Sigmoid colon (tissue), 4 donors: Measurements from ENCODE around the gene PLK3.

Source experiments
- EP300 ChIP-seq, 4 donors: sonication (generic); formaldehyde crosslinking; IDR thresholded peaks; one replicate each; pipeline ENCODE4 v1.6.1; 2017; ENCODE audit warnings: antibody characterized with exemption in 4 of 4
- POLR2A ChIP-seq, 2 donors: fragments of 450-650 bp; IDR thresholded peaks; one replicate each; pipeline ENCODE4 v1.6.1; 2016; ENCODE audit warnings: antibody characterized with exemption in 2 of 2, mild to moderate bottlenecking in 2 of 2, moderate library complexity in 2 of 2
- POLR2AphosphoS5 ChIP-seq, 4 donors: sonication (generic); formaldehyde crosslinking; IDR thresholded peaks; one replicate each; pipeline ENCODE4 v1.6.1; 2017; ENCODE audit warnings: antibody characterized with exemption in 4 of 4
- TF ChIP-seq, protein P1 (sequence below), 4 experiments: fragments of 450-650 bp in 3 of 4; fragments of 200-600 bp in 1 of 4; IDR thresholded peaks; one replicate each; pipeline ENCODE4 v1.5.1; 2016 to 2019; ENCODE audit warnings: antibody characterized with exemption in 4 of 4, mild to moderate bottlenecking in 3 of 4, moderate library complexity in 2 of 4

DNA sequence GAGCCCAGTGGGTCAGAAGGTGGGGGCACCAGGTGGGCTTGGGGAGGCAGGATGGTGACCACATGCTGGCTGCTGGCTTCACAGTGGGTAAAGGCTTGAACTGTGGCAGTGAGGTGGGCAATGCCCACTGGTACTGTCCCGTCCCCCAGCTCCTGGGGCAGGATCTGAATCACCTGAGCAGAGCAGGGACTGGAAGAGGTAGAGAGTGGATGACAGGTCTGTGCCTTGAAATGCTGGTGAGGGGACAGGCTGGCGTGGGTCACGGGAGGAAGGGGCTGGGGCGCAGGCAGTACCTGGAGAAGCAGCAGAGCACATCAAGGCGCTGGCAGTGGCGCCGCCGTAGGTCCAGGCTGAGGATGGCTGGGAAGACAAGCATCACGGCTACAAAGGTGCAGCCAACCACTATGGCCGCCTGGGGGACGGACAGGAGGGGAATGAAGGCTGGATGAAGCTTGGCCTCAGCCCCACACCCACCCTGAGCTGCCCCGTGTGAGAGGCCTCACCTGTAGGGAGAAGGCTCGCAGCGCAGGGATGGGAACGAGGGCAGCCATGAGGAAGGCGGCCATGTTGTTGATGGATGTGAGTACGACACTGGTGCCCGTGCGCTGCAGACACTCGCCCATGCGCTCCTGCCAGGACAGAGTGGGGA, 27.9 kb downstream of the PLK3 start:
- TF ChIP-seq, protein P1, sequence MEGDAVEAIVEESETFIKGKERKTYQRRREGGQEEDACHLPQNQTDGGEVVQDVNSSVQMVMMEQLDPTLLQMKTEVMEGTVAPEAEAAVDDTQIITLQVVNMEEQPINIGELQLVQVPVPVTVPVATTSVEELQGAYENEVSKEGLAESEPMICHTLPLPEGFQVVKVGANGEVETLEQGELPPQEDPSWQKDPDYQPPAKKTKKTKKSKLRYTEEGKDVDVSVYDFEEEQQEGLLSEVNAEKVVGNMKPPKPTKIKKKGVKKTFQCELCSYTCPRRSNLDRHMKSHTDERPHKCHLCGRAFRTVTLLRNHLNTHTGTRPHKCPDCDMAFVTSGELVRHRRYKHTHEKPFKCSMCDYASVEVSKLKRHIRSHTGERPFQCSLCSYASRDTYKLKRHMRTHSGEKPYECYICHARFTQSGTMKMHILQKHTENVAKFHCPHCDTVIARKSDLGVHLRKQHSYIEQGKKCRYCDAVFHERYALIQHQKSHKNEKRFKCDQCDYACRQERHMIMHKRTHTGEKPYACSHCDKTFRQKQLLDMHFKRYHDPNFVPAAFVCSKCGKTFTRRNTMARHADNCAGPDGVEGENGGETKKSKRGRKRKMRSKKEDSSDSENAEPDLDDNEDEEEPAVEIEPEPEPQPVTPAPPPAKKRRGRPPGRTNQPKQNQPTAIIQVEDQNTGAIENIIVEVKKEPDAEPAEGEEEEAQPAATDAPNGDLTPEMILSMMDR (IDR thresholded peaks at IDR 0.05) = no peak
- no peak for TF ChIP-seq POLR2A (IDR thresholded peaks at IDR 0.05)
- no peak for TF ChIP-seq POLR2AphosphoS5 (IDR thresholded peaks at IDR 0.05)
- no peak for TF ChIP-seq EP300 (IDR thresholded peaks at IDR 0.05)
